GM12891 (cell line): ENCODE data around the gene HMGN4.

ENCODE experiments used
- POLR2A ChIP-seq: IDR thresholded peaks from 2 replicates; pipeline ENCODE4 v1.6.1; 2011; ENCODE audit warnings: low read depth, low read length, control low read depth
- POLR2AphosphoS5 ChIP-seq: IDR thresholded peaks from 2 replicates; pipeline ENCODE4 v1.6.1; 2011; ENCODE audit warnings: low read depth, low read length, control low read depth
- SPI1 ChIP-seq: IDR thresholded peaks from 2 replicates; pipeline ENCODE4 v1.6.1; 2011; ENCODE audit warnings: low read depth, low read length, control low read depth

- TF ChIP-seq POLR2AphosphoS5 (no peak), POLR2A (no peak), SPI1 (no peak)
Observed at GRCh38 chr6:26570027-26570809, 32.1 kb downstream of the HMGN4 start.
